Gastrocnemius medialis (tissue), 4 donors: ENCODE data around the gene GALNT18. TPM values are rescaled to one million over a fixed set of nuclear protein-coding genes. Genes with fewer than 3 reads are reported as not detected.

Experiments
- ATAC-seq, 2 donors: fragments of 150-250 bp; one replicate each; pipeline ENCODE4 v1.9.1; 2016
- DNase-seq, 2 donors: peaks; one replicate each; pipeline ENCODE4 v3.0.0-alpha.2; 2019
- H3K27ac ChIP-seq, 4 donors: fragments of 200-600 bp; sonication (generic); 1 replicate in 1 of 4; 2 replicates in 3 of 4; pipeline ENCODE4 v1.5.1; 2016 to 2018; ENCODE audit warnings: mild to moderate bottlenecking in 2 of 4, moderate library complexity in 1 of 4
- H3K27me3 ChIP-seq, 3 donors: fragments of 200-600 bp; sonication (generic) in 2 of 3; 1 replicate in 1 of 3; 2 replicates in 2 of 3; pipeline versions ENCODE4 v1.5.1 to v1.6.0; 2016 to 2019; ENCODE audit warnings: mild to moderate bottlenecking in 1 of 3, moderate library complexity in 1 of 3
- H3K36me3 ChIP-seq, 2 donors: fragments of 200-600 bp; sonication (generic) in 1 of 2; one replicate each; pipeline ENCODE4 v1.5.1; 2017 to 2018
- H3K4me1 ChIP-seq, 2 donors: fragments of 200-600 bp; sonication (generic) in 1 of 2; one replicate each; pipeline ENCODE4 v1.5.1; 2016 to 2017; ENCODE audit warnings: mild to moderate bottlenecking in 2 of 2
- H3K4me3 ChIP-seq, 4 donors: fragments of 200-600 bp; sonication (generic) in 3 of 4; 1 replicate in 1 of 4; 2 replicates in 3 of 4; pipeline ENCODE4 v1.5.1; 2016 to 2019; ENCODE audit warnings: mild to moderate bottlenecking in 2 of 4
- H3K9me3 ChIP-seq, 3 donors: fragments of 200-600 bp; sonication (generic) in 2 of 3; 1 replicate in 1 of 3; 2 replicates in 2 of 3; pipeline ENCODE4 v1.5.1; 2016 to 2019
- CTCF ChIP-seq, 5 experiments: fragments of 450-650 bp in 3 of 5; fragments of 200-600 bp in 2 of 5; sonication (generic) in 2 of 5; IDR thresholded peaks in 4 of 5; conservative IDR thresholded peaks in 1 of 5; 1 replicate in 4 of 5; 2 replicates in 1 of 5; pipeline ENCODE4 v1.5.1; 2016 to 2019; ENCODE audit warnings: antibody characterized with exemption in 5 of 5, mild to moderate bottlenecking in 3 of 5, moderate library complexity in 3 of 5
- POLR2A ChIP-seq, 2 donors: fragments of 450-650 bp; IDR thresholded peaks; one replicate each; pipeline ENCODE4 v1.6.1; 2017; ENCODE audit warnings: antibody characterized with exemption in 2 of 2, mild to moderate bottlenecking in 2 of 2, moderate library complexity in 2 of 2
- in situ Hi-C, 4 donors: fragments of 200-750 bp; cut with MboI; loops; one replicate each; pipeline versions ENCODE4 v1.15.0 to v1.8.0; 2017; ENCODE audit warnings: low sequenced_read_pairs in 4 of 4
- intact Hi-C: fragments of 100-400 bp; cut with DNase I; formaldehyde crosslinking; loops from one replicate; pipeline ENCODE4 v1.15.1; 2023; ENCODE audit warnings: low total_unique reads
- total RNA-seq, 4 donors: library from RNA; depleted of rRNA; stranded (reverse); fragments of >200 nt; gene quantifications; one replicate each; pipeline versions ENCODE4 v1.1.0 to v1.2.3, GENCODE V29; 2016

The GALNT18 gene
- total RNA-seq, 4 donors from 2014 or later: 10.5 to 29.2 (median 11.2) TPM

GRCh38 chr11:11284481-11284880 is 337.3 kb downstream of the GALNT18 start:
- no peak for ATAC-seq
- Histone ChIP-seq H3K36me3 (no peaks in the 10 kb centered on the region), H3K27ac (no peak overlapping the region), H3K27me3 (no peaks in the 10 kb centered on the region), H3K9me3 (no peaks in the 10 kb centered on the region), H3K4me3 (no peak overlapping the region), H3K4me1 (no peaks in the 10 kb centered on the region)
- no peak for DNase-seq
- in situ Hi-C loops: no loop called here
- no peak for TF ChIP-seq POLR2A (IDR thresholded peaks at IDR 0.05)
- no peak for TF ChIP-seq CTCF (IDR thresholded peaks at IDR 0.05 in 4 of 5, conservative IDR thresholded peaks at IDR 0.05 in 1 of 5)
- intact Hi-C loops: no loop called here

- TF ChIP-seq CTCF (IDR thresholded peaks at IDR 0.05 in 4 of 5, conservative IDR thresholded peaks at IDR 0.05 in 1 of 5) (no peak), POLR2A (IDR thresholded peaks at IDR 0.05) (no peak)
- no peak overlapping the region for H3K4me3 ChIP-seq
- ATAC-seq (no peak), DNase-seq (no peak)
- H3K4me1 ChIP-seq: no peaks in the 10 kb centered on the region
- H3K36me3 ChIP-seq: no peaks in the 10 kb centered on the region
- in situ Hi-C loops (no loop called here), intact Hi-C loops (no loop called here)
- no peaks in the 10 kb centered on the region for H3K27me3 ChIP-seq
- no peaks in the 10 kb centered on the region for H3K9me3 ChIP-seq
- no peak overlapping the region for H3K27ac ChIP-seq
Measured at GRCh38 chr11:11281626-11282025, 340.2 kb downstream of the GALNT18 start.

GRCh38 chr11:11280826-11281225 is 341.0 kb downstream of the GALNT18 start:
- no peak for DNase-seq
- no peak overlapping the region for H3K27ac ChIP-seq
- in situ Hi-C loops: no loop called here
- intact Hi-C loops: no loop called here
- no peaks in the 10 kb centered on the region for H3K9me3 ChIP-seq
- no peak overlapping the region for H3K4me3 ChIP-seq
- H3K36me3 ChIP-seq: no peaks in the 10 kb centered on the region
- H3K4me1 ChIP-seq: no peaks in the 10 kb centered on the region
- TF ChIP-seq POLR2A (IDR thresholded peaks at IDR 0.05): no peak
- TF ChIP-seq CTCF (IDR thresholded peaks at IDR 0.05 in 4 of 5, conservative IDR thresholded peaks at IDR 0.05 in 1 of 5): no peak
- ATAC-seq: no peak
- no peaks in the 10 kb centered on the region for H3K27me3 ChIP-seq

GRCh38 chr11:11279956-11280689 is 341.7 kb downstream of the GALNT18 start:
- H3K36me3 ChIP-seq: no peaks in the 10 kb centered on the region
- DNase-seq (no peak), ATAC-seq (no peak)
- no peaks in the 10 kb centered on the region for H3K4me1 ChIP-seq
- intact Hi-C loops (no loop called here), in situ Hi-C loops (no loop called here)
- H3K27ac ChIP-seq: no peak overlapping the region
- H3K4me3 ChIP-seq: no peak overlapping the region
- no peaks in the 10 kb centered on the region for H3K27me3 ChIP-seq
- TF ChIP-seq CTCF (IDR thresholded peaks at IDR 0.05 in 4 of 5, conservative IDR thresholded peaks at IDR 0.05 in 1 of 5) (no peak), POLR2A (IDR thresholded peaks at IDR 0.05) (no peak)
- no peaks in the 10 kb centered on the region for H3K9me3 ChIP-seq

GRCh38 chr11:11272254-11272653 is 349.6 kb downstream of the GALNT18 start:
- H3K4me3 ChIP-seq: no peak overlapping the region
- in situ Hi-C loops: loop anchor here in 1 of 4 donors (25.0 kb wide), 1 partner anchor 235 kb away; no protein-coding TSS in a partner anchor
- ATAC-seq (no peak), DNase-seq (no peak)
- no peaks in the 10 kb centered on the region for H3K36me3 ChIP-seq
- no peak overlapping the region for H3K27ac ChIP-seq
- H3K27me3 ChIP-seq: no peaks in the 10 kb centered on the region
- H3K4me1 ChIP-seq: no peaks in the 10 kb centered on the region
- intact Hi-C loops: no loop called here
- no peak for TF ChIP-seq CTCF (IDR thresholded peaks at IDR 0.05 in 4 of 5, conservative IDR thresholded peaks at IDR 0.05 in 1 of 5)
- no peak for TF ChIP-seq POLR2A (IDR thresholded peaks at IDR 0.05)
- no peaks in the 10 kb centered on the region for H3K9me3 ChIP-seq
